H9 (cell line): Measurements from ENCODE around the gene IDE. TPM values are rescaled to one million over a fixed set of nuclear protein-coding genes. Genes with fewer than 3 reads are reported as not detected.

Experiments
- DNase-seq: peaks from one replicate; pipeline ENCODE4 v3.0.0-alpha.2; 2017
- H2AFZ ChIP-seq: one replicate; pipeline ENCODE4 v1.6.1; 2013; ENCODE audit warnings: mild to moderate bottlenecking, low read length, control low read depth, moderate library complexity
- H2AK5ac ChIP-seq: 2 replicates; pipeline ENCODE4 v1.6.1; 2013; ENCODE audit warnings: low read length, control low read depth, mixed read lengths; ENCODE audit not compliant: insufficient read length
- H2BK120ac ChIP-seq: one replicate; pipeline ENCODE4 v1.6.1; 2013; ENCODE audit warnings: low read depth, mild to moderate bottlenecking, low read length, control low read depth, inconsistent platforms; ENCODE audit not compliant: poor library complexity, severe bottlenecking
- H2BK12ac ChIP-seq: 2 replicates; pipeline ENCODE4 v1.6.1; 2013; ENCODE audit warnings: low read length, control low read depth, mixed read lengths, low read depth; ENCODE audit not compliant: insufficient read length
- H2BK15ac ChIP-seq: 2 replicates; pipeline ENCODE4 v1.6.1; 2013; ENCODE audit warnings: low read depth, low read length, control low read depth
- H2BK20ac ChIP-seq: one replicate; pipeline ENCODE4 v1.6.1; 2013; ENCODE audit warnings: low read depth, mild to moderate bottlenecking, low read length, control low read depth, inconsistent platforms; ENCODE audit not compliant: poor library complexity, severe bottlenecking
- H2BK5ac ChIP-seq: 2 replicates; pipeline ENCODE4 v1.6.1; 2013; ENCODE audit warnings: low read length, control low read depth, mixed read lengths; ENCODE audit not compliant: insufficient read length
- H3K14ac ChIP-seq: 2 replicates; pipeline ENCODE4 v1.6.1; 2013; ENCODE audit warnings: low read length, control low read depth; ENCODE audit not compliant: insufficient read depth
- H3K18ac ChIP-seq: 2 replicates; pipeline ENCODE4 v1.6.1; 2013; ENCODE audit warnings: low read depth, mild to moderate bottlenecking, mixed read lengths, low read length, control low read depth; ENCODE audit not compliant: insufficient read length
- H3K23ac ChIP-seq: 2 replicates; pipeline ENCODE4 v1.6.1; 2013; ENCODE audit warnings: low read length, control low read depth, mixed read lengths, low read depth; ENCODE audit not compliant: insufficient read length
- H3K23me2 ChIP-seq: 2 replicates; pipeline ENCODE4 v1.6.1; 2013; ENCODE audit warnings: low read depth, mild to moderate bottlenecking, mixed read lengths, low read length, control low read depth; ENCODE audit not compliant: insufficient read length, poor library complexity, severe bottlenecking
- H3K27ac ChIP-seq: 2 replicates; pipeline ENCODE4 v1.5.1; 2013; ENCODE audit warnings: low read length, control low read depth, mixed read lengths, low read depth; ENCODE audit not compliant: insufficient read length
- H3K27me3 ChIP-seq: 2 replicates; pipeline ENCODE4 v1.6.1; 2013; ENCODE audit warnings: low read length, control low read depth, inconsistent platforms; ENCODE audit not compliant: insufficient read depth
- H3K4ac ChIP-seq: 2 replicates; pipeline ENCODE4 v1.6.1; 2013; ENCODE audit warnings: low read depth, mild to moderate bottlenecking, control low read depth, inconsistent platforms, low read length, moderate library complexity
- H3K4me1 ChIP-seq: 2 replicates; pipeline ENCODE4 v1.6.1; 2013; ENCODE audit warnings: low read length, control low read depth, inconsistent platforms; ENCODE audit not compliant: insufficient read depth
- H3K4me2 ChIP-seq: 2 replicates; pipeline ENCODE4 v1.6.1; 2013; ENCODE audit warnings: low read length, control low read depth, mixed read lengths; ENCODE audit not compliant: insufficient read length, insufficient read depth
- H3K56ac ChIP-seq: 2 replicates; pipeline ENCODE4 v1.6.1; 2013; ENCODE audit warnings: low read depth, mild to moderate bottlenecking, mixed read lengths, low read length, control low read depth; ENCODE audit not compliant: insufficient read length
- H3K79me1 ChIP-seq: 2 replicates; pipeline ENCODE4 v1.6.1; 2013; ENCODE audit warnings: low read depth, mild to moderate bottlenecking, moderate library complexity, low read length, control low read depth, inconsistent platforms; ENCODE audit not compliant: insufficient read depth, poor library complexity, severe bottlenecking
- H3K79me2 ChIP-seq: 2 replicates; pipeline ENCODE4 v1.6.1; 2013; ENCODE audit warnings: low read length, control low read depth, inconsistent platforms; ENCODE audit not compliant: insufficient read depth
- H3K9ac ChIP-seq: 2 replicates; pipeline ENCODE4 v1.6.1; 2013; ENCODE audit warnings: low read length, control low read depth, mixed read lengths; ENCODE audit not compliant: insufficient read length; ENCODE audit errors: extremely low read depth
- H3K9me3 ChIP-seq: one replicate; pipeline ENCODE4 v1.6.1; 2013; ENCODE audit warnings: low read depth, low read length, inconsistent platforms; ENCODE audit not compliant: control insufficient read depth
- H3T11ph ChIP-seq: one replicate; pipeline ENCODE4 v1.6.1; 2013; ENCODE audit warnings: mild to moderate bottlenecking, low read length, control low read depth, inconsistent platforms
- H4K20me1 ChIP-seq: one replicate; pipeline ENCODE4 v1.6.1; 2013; ENCODE audit not compliant: control insufficient read depth, insufficient read length, insufficient read depth
- H4K5ac ChIP-seq: 2 replicates; pipeline ENCODE4 v1.6.1; 2013; ENCODE audit warnings: low read depth, mild to moderate bottlenecking, mixed read lengths, low read length, control low read depth; ENCODE audit not compliant: insufficient read length
- H4K8ac ChIP-seq: replicated peaks from 2 replicates; pipeline ENCODE4 v1.6.1; 2013; ENCODE audit warnings: low read length, control low read depth, mixed read lengths, low read depth; ENCODE audit not compliant: insufficient read length
- H4K91ac ChIP-seq: 2 replicates; pipeline ENCODE4 v1.6.1; 2013; ENCODE audit warnings: low read depth, mild to moderate bottlenecking, moderate library complexity, mixed read lengths, low read length, control low read depth; ENCODE audit not compliant: insufficient read length
- H3K27ac Mint-ChIP-seq, 3 experiments: 2 replicates in 2 of 3; 3 replicates in 1 of 3; pipeline ENCODE4 v1.8.0; 2020 to 2021; ENCODE audit warnings: mixed read lengths in 3 of 3, mild to moderate bottlenecking in 1 of 3, moderate library complexity in 1 of 3
- H3K27me3 Mint-ChIP-seq: 2 replicates; pipeline ENCODE4 v1.8.0; 2021; ENCODE audit warnings: low read depth, mild to moderate bottlenecking, moderate library complexity, mixed read lengths
- H3K36me3 Mint-ChIP-seq, 3 experiments: 2 replicates in 2 of 3; 3 replicates in 1 of 3; pipeline ENCODE4 v1.8.0; 2020 to 2021; ENCODE audit warnings: low read depth in 3 of 3, mixed read lengths in 3 of 3; ENCODE audit not compliant: insufficient read depth in 1 of 3
- H3K4me1 Mint-ChIP-seq, 2 experiments: 2 replicates each; pipeline ENCODE4 v1.8.0; 2020; ENCODE audit warnings: mixed read lengths in 2 of 2
- H3K4me3 Mint-ChIP-seq, 2 experiments: 2 replicates in 1 of 2; 3 replicates in 1 of 2; pipeline ENCODE4 v1.8.0; 2020 to 2021; ENCODE audit warnings: mild to moderate bottlenecking in 2 of 2, mixed read lengths in 2 of 2, moderate library complexity in 1 of 2
- H3K9me3 Mint-ChIP-seq, 2 experiments: 2 replicates in 1 of 2; 3 replicates in 1 of 2; pipeline ENCODE4 v1.8.0; 2020; ENCODE audit warnings: mild to moderate bottlenecking in 2 of 2, mixed read lengths in 2 of 2, moderate library complexity in 1 of 2
- CTCF ChIP-seq: fragments of 200-600 bp; sonication (generic); conservative IDR thresholded peaks from 3 replicates; pipeline ENCODE4 v1.8.0; 2021; ENCODE audit warnings: antibody characterized with exemption, mild to moderate bottlenecking
- total RNA-seq: library from RNA; stranded (reverse); gene quantifications from 2 replicates; pipeline ENCODE4 v1.2.1, GENCODE V29; 2021

The IDE gene
- total RNA-seq, 1 experiment from 2014 or later, result 48.9 TPM

- no peaks in the 10 kb centered on the region for H4K20me1 ChIP-seq
- H4K5ac ChIP-seq, result no peak overlapping the region
- H3K36me3 Mint-ChIP-seq, result peaks cover 3 to 40% (median 14%) of the 10 kb centered on the region in 3 experiments; a peak in 6 of 7 replicates
- H3K79me2 ChIP-seq, result no peaks in the 10 kb centered on the region
- no peak overlapping the region for H3K4me3 Mint-ChIP-seq
- no peak overlapping the region for H4K91ac ChIP-seq
- H2BK12ac ChIP-seq, result no peak overlapping the region
- no peak overlapping the region for H4K8ac ChIP-seq
- no peak overlapping the region for H2AK5ac ChIP-seq
- no peak overlapping the region for H3T11ph ChIP-seq
- H3K9me3 Mint-ChIP-seq, result no peaks in the 10 kb centered on the region
- H3K4me1 ChIP-seq, result no peaks in the 10 kb centered on the region
- no peak overlapping the region for H2BK5ac ChIP-seq
- no peak overlapping the region for H3K9ac ChIP-seq
- no peak overlapping the region for H2AFZ ChIP-seq
- no peak for DNase-seq
- H2BK120ac ChIP-seq, result no peak overlapping the region
- no peaks in the 10 kb centered on the region for H3K27me3 ChIP-seq
- TF ChIP-seq CTCF, result no peak
- no peak overlapping the region for H3K23ac ChIP-seq
- no peaks in the 10 kb centered on the region for H3K23me2 ChIP-seq
- H3K9me3 ChIP-seq, result no peaks in the 10 kb centered on the region
- no peak overlapping the region for H3K18ac ChIP-seq
- no peaks in the 10 kb centered on the region for H3K4me1 Mint-ChIP-seq
- H3K4me2 ChIP-seq, result no peak overlapping the region
- no peaks in the 10 kb centered on the region for H3K27me3 Mint-ChIP-seq
- H2BK15ac ChIP-seq, result no peak overlapping the region
- no peaks in the 10 kb centered on the region for H3K79me1 ChIP-seq
- no peak overlapping the region for H3K14ac ChIP-seq
- H3K27ac Mint-ChIP-seq, result peak overlapping the region in 1 of 3 experiments; percentile 85; a peak in 1 of 7 replicates
- H2BK20ac ChIP-seq, result no peak overlapping the region
- H3K56ac ChIP-seq, result no peak overlapping the region
- no peak overlapping the region for H3K4ac ChIP-seq
- H3K27ac ChIP-seq, result no peak overlapping the region
Measured at GRCh38 chr10:92480413-92480812, 93.5 kb downstream of the IDE start.
